GM12878 (cell line): ENCODE results near the gene BBX. TPM values are rescaled to one million over a fixed set of nuclear protein-coding genes. Genes with fewer than 3 reads are reported as not detected.

Experiments
- ATAC-seq: fragments of 200-7000 bp; cut with Tn5 transposase; 3 replicates; pipeline ENCODE4 v1.9.1; 2020; ENCODE audit warnings: mild to moderate bottlenecking, moderate library complexity
- BruUV-seq: library from RNA; stranded (reverse); fragments of 400-500 nt; replicated peaks from 2 replicates; lab custom pipeline; 2021; lab: Mats Ljungman, UMichigan
- CTCF ChIA-PET: fragments of 300-600 bp; sonication (Branson Sonifier 250); formaldehyde crosslinking; extraction: SDS; loops from one replicate; lab custom pipeline; 2021; ENCODE audit warnings: inconsistent platforms; lab: Yijun Ruan, JAX
- POLR2A ChIA-PET: fragments of 350-600 bp; formaldehyde crosslinking; extraction: SDS; loops from one replicate; lab custom pipeline; 2021; ENCODE audit warnings: inconsistent platforms; lab: Charles Lee
- RAD21 ChIA-PET: fragments of 300-600 bp; sonication (Branson Sonifier 250); formaldehyde crosslinking; loops from one replicate; lab custom pipeline; 2023; ENCODE audit warnings: antibody characterized with exemption; ENCODE audit not compliant: unreplicated experiment; lab: Charles Lee
- SMC1A ChIA-PET: fragments of 300-600 bp; sonication (Branson Sonifier 250); formaldehyde crosslinking; loops from one replicate; lab custom pipeline; 2023; ENCODE audit not compliant: unreplicated experiment, uncharacterized antibody; lab: Charles Lee
- DNase-seq: peaks from one replicate; pipeline ENCODE4 v3.0.0-alpha.2; 2011; ENCODE audit warnings: low read depth, low spot score
- FAIRE-seq: peaks from 3 replicates; lab custom pipeline; 2011; peaks lifted over from hg19 to GRCh38; lab: Jason Lieb, UNC
- H2AFZ ChIP-seq: 2 replicates; pipeline ENCODE4 v1.6.0; 2011; ENCODE audit warnings: low read depth, low read length, control low read depth; ENCODE audit not compliant: control insufficient read depth
- H3K27ac ChIP-seq: 2 replicates; pipeline ENCODE4 v1.5.1; 2011; ENCODE audit warnings: control low read depth; ENCODE audit not compliant: control insufficient read depth, insufficient read depth
- H3K27me3 ChIP-seq, 2 experiments: replicated peaks in 1 of 2; 2 replicates each; pipeline versions ENCODE4 v1.6.0 to v1.6.1; 2011; ENCODE audit warnings: low read length in 1 of 2; ENCODE audit not compliant: control insufficient read depth in 2 of 2, insufficient read depth in 2 of 2
- H3K36me3 ChIP-seq, 2 experiments: 2 replicates each; pipeline ENCODE4 v1.5.1; 2011; ENCODE audit warnings: low read length in 1 of 2; ENCODE audit not compliant: control insufficient read depth in 2 of 2, insufficient read depth in 2 of 2
- H3K4me1 ChIP-seq: 2 replicates; pipeline ENCODE4 v1.6.1; 2011; ENCODE audit warnings: mild to moderate bottlenecking, low read length, moderate library complexity, mixed read lengths; ENCODE audit not compliant: control insufficient read depth, insufficient read depth
- H3K4me2 ChIP-seq: 2 replicates; pipeline ENCODE4 v1.6.0; 2011; ENCODE audit warnings: control low read depth; ENCODE audit not compliant: control insufficient read depth, insufficient read depth
- H3K4me3 ChIP-seq: fragments of 200-600 bp; sonication (generic); 2 replicates; pipeline ENCODE4 v1.5.1; 2016
- H3K79me2 ChIP-seq: 2 replicates; pipeline ENCODE4 v1.6.0; 2011; ENCODE audit warnings: low read length; ENCODE audit not compliant: control insufficient read depth, insufficient read depth
- H3K9ac ChIP-seq: 2 replicates; pipeline ENCODE4 v1.8.0; 2011; ENCODE audit warnings: low read length, control low read depth, mixed read lengths; ENCODE audit not compliant: control insufficient read depth, insufficient read depth
- H3K9me3 ChIP-seq: replicated peaks from 3 replicates; pipeline ENCODE4 v1.5.1; 2011; ENCODE audit warnings: mild to moderate bottlenecking, low read length; ENCODE audit not compliant: control insufficient read depth, insufficient read depth
- H4K20me1 ChIP-seq: 2 replicates; pipeline ENCODE4 v1.6.0; 2011; ENCODE audit not compliant: control insufficient read depth, insufficient read depth
- ATF3 ChIP-seq: IDR thresholded peaks from 2 replicates; pipeline ENCODE4 v1.6.1; 2011; ENCODE audit warnings: low read depth, mild to moderate bottlenecking, low read length, moderate library complexity, borderline replicate concordance; ENCODE audit errors: extremely low read depth
- BCLAF1 ChIP-seq: fragments of 450-650 bp; IDR thresholded peaks from 2 replicates; pipeline ENCODE4 v1.6.1; 2017; ENCODE audit warnings: antibody characterized with exemption, mild to moderate bottlenecking, moderate library complexity
- DPF2 ChIP-seq: fragments of 450-650 bp; IDR thresholded peaks from 2 replicates; pipeline ENCODE4 v1.6.1; 2017; ENCODE audit warnings: mild to moderate bottlenecking
- E2F4 ChIP-seq: IDR thresholded peaks from 2 replicates; pipeline ENCODE4 v1.6.1; 2012; ENCODE audit warnings: low read depth, low read length, improper control_type of control experiment
- JUNB ChIP-seq: IDR thresholded peaks from 2 replicates; pipeline ENCODE4 v1.6.1; 2016; ENCODE audit warnings: antibody characterized with exemption, mild to moderate bottlenecking
- SKIL ChIP-seq: fragments of 450-650 bp; IDR thresholded peaks from 2 replicates; pipeline ENCODE4 v1.6.1; 2017; ENCODE audit warnings: mild to moderate bottlenecking, low read depth, inconsistent platforms; ENCODE audit not compliant: poor library complexity, severe bottlenecking
- TCF3 ChIP-seq: IDR thresholded peaks from 2 replicates; pipeline ENCODE4 v1.6.1; 2012; ENCODE audit warnings: low read depth, mild to moderate bottlenecking, low read length, borderline replicate concordance; ENCODE audit not compliant: insufficient read depth
- WGBS: methylation state at CpG from one replicate; pipeline ENCODE4 v1.1.6; 2016; ENCODE audit warnings: low lambda C conversion rate; ENCODE audit not compliant: insufficient replicate concordance, insufficient coverage; ENCODE audit errors: missing lambda C conversion rate; 5-methylcytosine and 5-hydroxymethylcytosine counted together
- in situ Hi-C: fragments of 300-500 bp; cut with MboI; formaldehyde crosslinking; loops from 9 replicates; pipeline ENCODE4 v1.14.3; 2018; ENCODE audit warnings: mixed read lengths
- intact Hi-C: fragments of 100-400 bp; cut with micrococcal nuclease; formaldehyde crosslinking; loops from one replicate; pipeline ENCODE4 v1.14.2; 2022; ENCODE audit not compliant: unreplicated experiment
- polyA plus RNA-seq, 11 experiments: library from polyadenylated mRNA; depleted of rRNA in 4 of 11; unstranded in 6 of 11; stranded (reverse) in 5 of 11; fragments of >200 nt; fragmentation: Nextera tagmentation in 4 of 11; fragmentation: Illumina TruSeq in 1 of 11; extraction: Ambion mirVana in 4 of 11; extraction: Trizol in 1 of 11; gene quantifications; 1 replicate in 1 of 11; 2 replicates in 10 of 11; pipeline versions ENCODE4 v1.2.1 to v1.2.3, GENCODE V29; 2011 to 2016; ENCODE audit warnings: inconsistent platforms in 2 of 11, missing spikeins in 2 of 11, low read depth in 1 of 11
- total RNA-seq, 4 experiments: library from RNA; depleted of rRNA in 3 of 4; stranded (reverse); fragments of >200 nt in 3 of 4; fragmentation: Illumina TruSeq in 1 of 4; extraction: Trizol in 1 of 4; gene quantifications; 2 replicates each; pipeline versions ENCODE4 v1.2.1 to v1.2.3, GENCODE V29; 2013 to 2021

Gene BBX
- total and polyA plus RNA-seq, 10 of the 15 experiments (the other 5 are each of a cell fraction or from before 2014, with no cell fraction given) = 13.3 to 38.5 (median 32.0) TPM

- ATAC-seq (peak; percentile 93), FAIRE-seq (peak; percentile 80), DNase-seq (peak; percentile 55)
- H3K4me3 ChIP-seq = no peak overlapping the region
- SMC1A ChIA-PET = interaction anchor here (1.0 to 5.2 kb wide), 5 partner anchors 11 to 45 kb away, joined by 3 to 32 read pairs (median 4); no protein-coding TSS in a partner anchor
- H3K4me2 ChIP-seq = peak overlapping the region; percentile 30; the same call in 1 of the 2 replicates
- no peaks in the 10 kb centered on the region for H3K36me3 ChIP-seq
- H2AFZ ChIP-seq = no peak overlapping the region
- no TSS peak for BruUV-seq
- RAD21 ChIA-PET = interaction anchor here (1.0 kb wide), 1 partner anchor 11 kb away, joined by 3 read pairs; no protein-coding TSS in a partner anchor
- peak overlapping the region; percentile 49; the same call in 1 of the 2 replicates for H3K27ac ChIP-seq
- no peaks in the 10 kb centered on the region for H4K20me1 ChIP-seq
- POLR2A ChIA-PET = interaction anchor here (3.0 kb wide), 1 partner anchor 9 kb away, joined by 16 read pairs; no protein-coding TSS in a partner anchor
- no peak for TF ChIP-seq E2F4
- TF ChIP-seq BCLAF1 = no peak
- no peak for TF ChIP-seq ATF3
- 0 out of 2 replicates have a peak, but pooled peaks have one; percentile 14 for TF ChIP-seq JUNB
- no peak for TF ChIP-seq DPF2
- TF ChIP-seq TCF3 = no peak
- TF ChIP-seq SKIL = no peak
- H3K9me3 ChIP-seq = no peaks in the 10 kb centered on the region; the same call in 2 of the 3 replicates
- WGBS = 0% methylated on average over 1 of the region's 1 CpG
- H3K4me1 ChIP-seq = peaks cover 7% of the 10 kb centered on the region
- CTCF ChIA-PET = interaction anchor here (0.6 to 3.5 kb wide), 5 partner anchors 11 to 163 kb away, joined by 3 to 12 read pairs (median 5); no protein-coding TSS in a partner anchor
- intact Hi-C loops = no loop called here
- no peak overlapping the region for H3K9ac ChIP-seq
- H3K27me3 ChIP-seq = no peaks in the 10 kb centered on the region
- H3K79me2 ChIP-seq = no peaks in the 10 kb centered on the region
- in situ Hi-C loops = no loop called here
Measured at GRCh38 chr3:107589454-107589853, 66.7 kb downstream of the BBX start.
